NOMO-1 treated with DMSO at 0.1 percent for 48 hours (cell line): Measurements from ENCODE around the gene COL1A1.
A peak's percentile ranks its signal among the peaks of the same experiment; 100 is the strongest.

Source experiments
- DNase-seq: peaks from one replicate; lab custom pipeline; 2025; ENCODE audit not compliant: unreplicated experiment; lab: John Stamatoyannopoulos, UW

Gene COL1A1

GRCh38 chr17:50200457-50201275 lies 765 bp downstream of the COL1A1 start:
- peak; percentile 70 for DNase-seq

GRCh38 chr17:50199803-50200456 lies 1.5 kb downstream of the COL1A1 start:
- peak; percentile 69 for DNase-seq

GRCh38 chr17:50199211-50199802 lies 2.1 kb downstream of the COL1A1 start:
- DNase-seq = no peak

- peak; percentile 64 for DNase-seq
These were observed 3.3 kb downstream of the COL1A1 start for GRCh38 chr17:50198026-50198669.

- no peak for DNase-seq
These were observed 4.6 kb downstream of the COL1A1 start for GRCh38 chr17:50196826-50197225.

- no peak for DNase-seq
These were observed 5.4 kb downstream of the COL1A1 start for GRCh38 chr17:50196036-50196435.

- DNase-seq = no peak
These were observed 6.2 kb downstream of the COL1A1 start for GRCh38 chr17:50194934-50195865.

GRCh38 chr17:50194140-50194933 lies 7.1 kb downstream of the COL1A1 start:
- DNase-seq = no peak

- DNase-seq = no peak
These were observed 8.7 kb downstream of the COL1A1 start for GRCh38 chr17:50192618-50193291.

GRCh38 chr17:50192144-50192617 lies 9.2 kb downstream of the COL1A1 start:
- no peak for DNase-seq

- no peak for DNase-seq
These were observed 9.9 kb downstream of the COL1A1 start for GRCh38 chr17:50191359-50192143.

- no peak for DNase-seq
These were observed 10.7 kb downstream of the COL1A1 start for GRCh38 chr17:50190603-50191358.

GRCh38 chr17:50190293-50190602 lies 11.2 kb downstream of the COL1A1 start:
- no peak for DNase-seq

- no peak for DNase-seq
These were observed 11.7 kb downstream of the COL1A1 start for GRCh38 chr17:50189550-50190292.

GRCh38 chr17:50188921-50189549 lies 12.4 kb downstream of the COL1A1 start:
- no peak for DNase-seq

GRCh38 chr17:50188531-50188920 lies 12.9 kb downstream of the COL1A1 start:
- DNase-seq = no peak
